ENCODE results near the gene PLA2G4E. TPM values are rescaled to one million over a fixed set of nuclear protein-coding genes. Genes with fewer than 3 reads are reported as not detected.
A peak's percentile ranks its signal among the peaks of the same experiment; 100 is the strongest.

The PLA2G4E gene
- total RNA-seq, 1 donor from 2014 or later: not detected

DNA sequence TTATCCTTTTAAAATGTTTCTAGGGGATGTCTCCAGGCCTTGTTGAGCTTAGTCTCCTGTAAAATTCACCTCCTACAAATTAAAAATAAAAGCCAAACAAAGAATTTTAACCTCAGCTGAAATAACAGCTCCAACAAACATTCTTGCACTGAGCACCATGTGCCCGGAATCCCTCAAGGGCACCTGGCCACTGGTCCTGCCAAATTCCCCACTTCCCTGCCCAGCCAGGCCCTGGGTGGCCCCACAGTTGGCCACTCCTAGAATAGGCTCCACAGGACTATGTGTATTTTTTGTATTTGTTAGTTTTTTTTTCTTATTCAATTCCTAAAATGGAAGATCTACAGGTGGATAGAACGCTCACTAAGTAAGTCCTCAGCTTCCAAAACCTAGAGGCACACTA, 33.1 kb upstream of the PLA2G4E start:
- no peak for DNase-seq (ENCODE audit: low read depth in 2 of 2)

- no peak for DNase-seq (ENCODE audit: low read depth in 2 of 2)
Measured at GRCh38 chr15:42053010-42053409, 32.2 kb upstream of the PLA2G4E start.

DNA sequence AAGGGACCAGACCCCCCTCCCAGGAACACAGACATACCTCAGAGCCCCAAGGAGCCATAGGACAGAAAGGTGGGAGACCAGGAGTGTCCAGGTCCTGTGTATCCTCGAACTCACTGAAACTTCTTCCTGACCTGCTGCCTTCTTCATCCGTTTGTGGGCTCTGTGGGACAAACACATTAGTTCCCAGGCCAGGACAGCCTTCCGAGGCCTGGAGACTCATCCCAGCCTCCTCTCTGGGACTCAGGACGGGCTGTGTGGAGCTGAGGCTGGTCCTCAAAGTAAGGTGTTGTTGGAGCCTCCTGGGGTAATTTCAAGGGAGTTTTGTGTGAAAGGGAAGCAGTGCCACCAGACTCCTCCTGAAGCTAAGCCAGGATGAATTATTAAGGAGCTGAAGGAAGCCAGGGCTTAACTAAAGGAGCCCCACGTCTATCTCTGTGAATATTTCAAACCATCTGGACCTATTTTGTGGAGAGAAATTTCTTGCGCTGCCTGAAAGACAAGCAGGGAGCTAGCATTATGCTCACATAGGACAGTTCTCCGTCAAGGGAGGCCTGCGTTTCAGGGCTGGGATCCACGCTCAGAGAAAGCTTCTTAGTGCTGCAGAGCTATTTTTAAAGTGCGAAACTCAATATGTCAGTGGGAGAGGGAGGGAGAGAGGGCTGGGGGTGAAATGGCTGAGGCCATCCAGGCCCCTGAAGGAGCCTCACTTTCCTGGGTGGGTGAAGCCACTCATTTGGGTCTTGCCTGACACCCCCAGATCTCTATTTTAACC, 29.8 kb upstream of the PLA2G4E start:
- DNase-seq (ENCODE audit: low read depth in 2 of 2): no peak

GRCh38 chr15:42048821-42049200, 28.0 kb upstream of the PLA2G4E start:
- no peak for DNase-seq (ENCODE audit: low read depth in 2 of 2)

GRCh38 chr15:42048080-42048820, 27.4 kb upstream of the PLA2G4E start:
- no peak for DNase-seq (ENCODE audit: low read depth in 2 of 2)

DNA sequence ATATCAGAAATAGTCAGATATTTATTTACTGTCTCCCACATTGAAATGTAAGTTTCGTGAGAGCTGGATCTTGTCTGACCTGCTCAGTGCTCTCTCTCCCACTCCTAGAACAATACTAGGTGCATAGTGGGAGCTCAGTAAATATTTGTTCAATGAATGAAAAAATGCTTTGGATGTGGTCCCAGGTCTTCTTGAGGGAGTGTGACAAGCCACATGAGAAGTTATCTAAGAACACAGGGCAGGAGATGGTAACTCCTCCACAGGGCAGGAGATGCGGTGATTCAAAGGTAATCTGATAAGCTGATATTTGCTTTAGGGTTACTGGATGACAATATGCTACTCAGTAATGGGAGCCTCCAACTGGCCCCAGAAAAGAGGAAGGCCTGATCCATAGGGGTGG, 25.8 kb upstream of the PLA2G4E start:
- DNase-seq (ENCODE audit: low read depth in 2 of 2): no peak

- DNase-seq (ENCODE audit: low read depth in 2 of 2): no peak
Measured at GRCh38 chr15:42045211-42045615, 24.4 kb upstream of the PLA2G4E start.

DNA sequence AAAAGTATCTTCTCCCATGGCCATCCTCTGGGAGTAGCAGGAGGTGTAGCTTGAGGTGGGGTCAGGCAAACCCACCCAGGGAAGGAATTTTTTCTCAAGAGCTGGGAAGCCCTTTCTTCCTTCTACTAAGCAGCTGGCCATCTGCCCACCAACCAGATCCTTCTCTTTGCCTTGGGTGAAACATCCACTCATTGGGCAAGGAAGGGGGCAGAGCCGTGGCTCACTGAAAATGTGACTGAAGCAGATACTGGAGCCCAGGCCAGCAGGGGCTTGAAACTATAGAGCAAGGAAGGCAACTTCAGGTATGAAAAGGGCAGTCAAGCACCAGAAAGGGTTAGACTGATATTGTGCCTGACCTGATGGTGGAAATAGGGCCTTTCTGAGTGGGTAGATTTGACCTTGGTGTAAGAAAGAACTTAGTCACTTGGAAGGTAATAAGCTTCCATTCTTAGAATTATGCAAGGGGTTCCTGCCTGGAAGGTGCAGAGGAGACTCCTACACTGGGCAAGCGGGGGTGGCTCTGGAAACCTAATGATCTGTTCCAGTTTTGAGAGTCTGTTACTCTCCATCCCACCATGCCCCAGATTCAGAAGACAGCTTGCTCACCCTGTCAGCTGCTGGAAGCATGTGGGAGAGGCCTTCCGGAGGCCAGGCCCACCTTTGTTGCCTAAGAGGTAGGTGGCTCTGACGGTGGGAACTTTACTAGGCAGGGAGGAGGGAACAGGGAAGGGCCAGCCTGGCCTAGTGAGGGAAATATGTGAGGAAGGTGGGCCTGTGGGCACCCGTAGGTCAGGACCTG, 22.0 kb upstream of the PLA2G4E start:
- DNase-seq (ENCODE audit: low read depth in 2 of 2): no peak

DNA sequence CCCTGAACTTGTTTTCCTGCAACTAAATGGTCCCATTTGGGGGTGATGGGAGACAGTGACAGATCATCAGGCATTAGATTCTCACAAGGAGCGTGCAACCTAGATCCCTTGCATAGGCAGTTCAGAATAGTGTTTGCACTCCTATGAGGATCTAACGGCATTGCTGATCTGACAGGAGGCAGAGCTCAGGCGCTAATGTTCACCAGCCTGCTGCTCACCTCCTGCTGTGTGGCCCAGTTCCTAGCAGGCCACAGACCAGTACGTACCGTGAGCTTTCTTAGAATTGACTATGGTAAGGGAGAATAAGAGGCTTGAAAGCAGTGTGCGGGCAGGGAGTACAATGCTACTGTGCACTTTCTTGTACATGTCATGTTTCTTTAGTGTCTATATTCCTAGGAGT, 17.6 kb upstream of the PLA2G4E start:
- DNase-seq (ENCODE audit: low read depth in 2 of 2): no peak

- no peak for DNase-seq (ENCODE audit: low read depth in 2 of 2)
Measured at GRCh38 chr15:42037656-42038055, 16.8 kb upstream of the PLA2G4E start.

GRCh38 chr15:42036966-42037365, 16.1 kb upstream of the PLA2G4E start:
- no peak for DNase-seq (ENCODE audit: low read depth in 2 of 2)

- no peak for DNase-seq (ENCODE audit: low read depth in 2 of 2)
Measured at GRCh38 chr15:42036112-42036905, 15.5 kb upstream of the PLA2G4E start.

DNA sequence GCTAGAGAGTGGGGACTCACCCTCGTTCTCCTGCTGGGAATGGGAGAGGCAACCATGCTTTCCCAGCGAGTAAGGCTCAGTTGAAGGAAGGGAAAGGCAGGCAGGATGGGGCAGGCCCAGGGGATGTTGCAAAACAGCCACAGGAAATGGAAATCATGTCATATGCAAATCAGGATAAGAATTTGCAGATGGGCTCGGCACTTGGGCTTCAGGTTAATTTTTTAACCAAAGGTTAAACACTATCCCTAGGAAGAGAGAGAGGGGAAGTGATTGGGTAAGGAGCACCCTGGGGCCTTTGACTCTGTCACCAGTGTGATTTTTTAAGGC, 14.6 kb upstream of the PLA2G4E start:
- DNase-seq (ENCODE audit: low read depth in 2 of 2): peak; percentile 14 to 19

DNA sequence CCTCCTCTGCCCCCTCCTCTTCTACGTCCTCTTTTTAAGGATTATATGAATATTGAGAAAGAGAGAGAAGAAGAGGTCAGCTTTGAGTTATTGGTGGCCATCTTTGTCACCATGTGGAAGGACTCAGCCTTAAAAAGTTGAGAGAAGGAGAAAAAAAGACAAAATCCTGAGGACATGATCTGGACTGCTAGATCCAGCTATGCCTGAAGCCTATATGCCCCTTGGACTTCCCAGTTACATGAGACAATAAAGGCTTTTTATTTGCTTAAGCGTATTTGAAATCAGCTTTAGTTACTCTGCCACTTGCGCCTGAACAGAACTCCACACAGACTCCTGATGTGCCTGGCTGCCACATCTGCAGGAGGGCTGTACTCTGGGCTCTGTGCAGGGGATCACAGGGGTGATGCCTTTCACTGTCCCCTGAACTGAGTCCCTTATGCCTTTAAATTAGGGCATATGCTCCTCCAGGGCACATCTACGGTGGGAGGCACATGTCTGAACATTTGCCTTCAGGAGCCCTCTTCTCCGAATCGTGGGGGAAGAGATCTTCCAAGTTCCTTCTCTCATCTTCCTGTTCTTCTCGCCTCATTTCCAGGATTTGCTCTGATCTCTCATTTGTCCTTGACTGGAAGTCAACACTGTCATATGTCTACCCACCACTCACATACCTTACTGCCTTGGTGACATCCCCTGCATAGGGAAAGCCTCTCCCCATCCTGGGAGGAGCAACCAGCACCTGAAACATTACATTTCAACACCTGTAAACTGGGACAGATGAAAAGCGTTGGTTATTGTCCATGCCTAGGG, 14.0 kb upstream of the PLA2G4E start:
- no peak for DNase-seq (ENCODE audit: low read depth in 2 of 2)

GRCh38 chr15:42033214-42033873, 12.5 kb upstream of the PLA2G4E start:
- no peak for DNase-seq (ENCODE audit: low read depth in 2 of 2)

DNA sequence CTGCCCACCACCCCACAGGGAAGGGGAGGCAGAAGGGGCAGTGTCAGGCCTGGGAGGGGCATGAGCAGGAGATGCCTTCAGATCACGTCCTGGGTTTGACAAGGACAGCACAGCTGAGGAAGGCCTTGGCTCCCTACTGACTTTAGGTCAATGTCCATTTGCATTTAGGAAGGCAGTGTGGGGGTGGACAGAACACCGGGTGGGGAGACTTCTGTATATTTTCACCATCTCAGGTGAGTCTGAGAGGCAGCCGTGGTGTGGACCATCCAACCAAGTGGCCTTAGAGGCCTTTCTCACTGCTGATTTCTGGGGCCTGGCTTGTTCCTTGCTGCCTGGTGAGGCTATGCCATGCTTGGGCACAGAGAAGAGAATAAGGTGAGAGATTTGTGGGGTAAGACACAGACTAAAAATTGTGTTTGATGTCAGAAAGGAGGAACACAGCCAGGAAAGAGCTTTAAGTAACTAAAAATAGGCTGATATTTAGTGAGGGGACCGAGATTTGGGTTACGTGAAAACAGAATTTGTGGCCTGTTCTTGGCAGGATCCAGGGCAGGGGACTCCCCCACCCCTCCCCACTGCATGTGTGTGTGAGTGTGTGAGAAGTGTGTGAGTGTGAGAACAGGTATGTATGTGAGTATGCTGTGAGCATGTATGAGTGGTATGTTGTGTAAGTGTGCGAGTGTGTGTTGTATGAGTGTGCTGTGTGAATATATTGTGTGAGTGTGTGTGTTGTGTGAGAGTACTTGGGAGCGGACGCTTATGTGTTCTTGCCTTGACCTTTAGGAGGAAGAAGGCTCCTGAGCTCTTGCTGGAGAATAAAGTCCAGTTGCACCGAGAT, 11.8 kb upstream of the PLA2G4E start:
- no peak for DNase-seq (ENCODE audit: low read depth in 2 of 2)

DNA sequence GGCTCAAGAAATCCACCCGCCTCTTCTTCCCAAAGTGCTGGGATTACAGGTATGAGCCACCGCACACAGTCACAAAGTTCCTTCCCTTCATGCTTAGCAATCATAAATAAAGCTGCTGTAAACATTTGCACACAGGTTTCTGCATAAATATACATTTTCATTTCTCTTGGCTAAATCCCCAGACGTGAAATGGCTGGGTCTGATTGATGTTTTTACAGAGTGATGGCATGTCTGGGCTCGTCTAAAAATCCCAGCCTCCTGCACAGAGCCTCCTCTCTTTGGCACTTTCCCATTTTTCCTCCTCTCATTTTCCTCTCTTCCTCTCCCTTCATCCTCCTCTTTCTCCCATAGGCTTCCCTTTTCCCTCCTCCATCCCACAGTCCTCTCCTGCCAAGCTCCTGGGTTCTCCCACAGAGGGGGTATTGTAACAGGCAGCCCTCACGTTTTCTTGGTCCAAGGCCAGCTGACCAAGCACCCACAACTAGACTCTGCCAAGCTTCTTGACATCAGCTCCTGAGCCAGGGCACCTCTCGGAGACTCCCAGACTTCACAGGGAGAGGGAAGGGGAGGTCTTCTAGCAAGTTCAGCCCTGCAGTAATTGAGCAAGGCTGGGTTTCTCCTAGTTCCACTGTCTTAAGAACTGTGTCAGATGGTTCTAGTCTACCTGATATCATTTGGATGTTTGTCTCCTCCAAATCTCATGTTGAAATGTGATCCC, 10.5 kb upstream of the PLA2G4E start:
- no peak for DNase-seq (ENCODE audit: low read depth in 2 of 2)

GRCh38 chr15:42027521-42027920, 6.7 kb upstream of the PLA2G4E start:
- DNase-seq (ENCODE audit: low read depth in 2 of 2): no peak

DNA sequence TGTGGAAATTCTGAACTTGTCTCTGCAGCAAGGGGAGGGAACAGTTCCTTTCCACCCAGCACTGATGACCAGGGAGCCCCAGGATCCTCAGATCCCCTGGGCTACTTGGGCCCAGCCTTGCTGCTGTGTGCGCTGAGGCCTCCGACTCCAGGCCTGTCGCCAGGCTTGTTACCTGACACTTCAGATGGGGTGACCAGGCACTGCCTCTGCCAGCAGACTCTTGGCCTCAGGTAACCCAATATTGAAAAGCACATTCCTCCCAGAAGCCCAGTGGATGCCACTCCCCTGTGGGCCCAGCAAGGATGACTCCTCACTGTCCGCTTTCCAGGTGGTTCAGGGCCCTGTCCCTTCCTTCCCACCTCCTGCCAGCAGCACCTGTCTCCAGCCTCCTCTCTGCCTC, 3.5 kb upstream of the PLA2G4E start:
- no peak for DNase-seq (ENCODE audit: low read depth in 2 of 2)

Data from lung microvascular endothelial cell (primary cell).